Activated T-cell treated with anti-CD3 and anti-CD28 coated beads, Interleukin-2, amount 50 U/mL, for 24 hours (primary cell): ENCODE data around the gene BEGAIN.
A peak's percentile ranks its signal among the peaks of the same experiment; 100 is the strongest.

ENCODE experiments used
- DNase-seq: peaks from one replicate; pipeline ENCODE4 v3.0.0-alpha.2; 2020
- H3K27ac Mint-ChIP-seq: 2 replicates; pipeline ENCODE4 v1.8.0; 2020; ENCODE audit warnings: mild to moderate bottlenecking, mixed read lengths
- H3K27me3 Mint-ChIP-seq: 2 replicates; pipeline ENCODE4 v1.8.0; 2020; ENCODE audit warnings: mixed read lengths
- H3K36me3 Mint-ChIP-seq: 2 replicates; pipeline ENCODE4 v1.8.0; 2020; ENCODE audit warnings: low read depth, mixed read lengths
- H3K4me1 Mint-ChIP-seq: 2 replicates; pipeline ENCODE4 v1.8.0; 2020; ENCODE audit warnings: low read depth, mixed read lengths
- H3K4me3 Mint-ChIP-seq: 2 replicates; pipeline ENCODE4 v1.8.0; 2020; ENCODE audit warnings: mild to moderate bottlenecking, moderate library complexity, mixed read lengths
- H3K9me3 Mint-ChIP-seq: 2 replicates; pipeline ENCODE4 v1.8.0; 2020; ENCODE audit warnings: mixed read lengths

BEGAIN gene

DNA sequence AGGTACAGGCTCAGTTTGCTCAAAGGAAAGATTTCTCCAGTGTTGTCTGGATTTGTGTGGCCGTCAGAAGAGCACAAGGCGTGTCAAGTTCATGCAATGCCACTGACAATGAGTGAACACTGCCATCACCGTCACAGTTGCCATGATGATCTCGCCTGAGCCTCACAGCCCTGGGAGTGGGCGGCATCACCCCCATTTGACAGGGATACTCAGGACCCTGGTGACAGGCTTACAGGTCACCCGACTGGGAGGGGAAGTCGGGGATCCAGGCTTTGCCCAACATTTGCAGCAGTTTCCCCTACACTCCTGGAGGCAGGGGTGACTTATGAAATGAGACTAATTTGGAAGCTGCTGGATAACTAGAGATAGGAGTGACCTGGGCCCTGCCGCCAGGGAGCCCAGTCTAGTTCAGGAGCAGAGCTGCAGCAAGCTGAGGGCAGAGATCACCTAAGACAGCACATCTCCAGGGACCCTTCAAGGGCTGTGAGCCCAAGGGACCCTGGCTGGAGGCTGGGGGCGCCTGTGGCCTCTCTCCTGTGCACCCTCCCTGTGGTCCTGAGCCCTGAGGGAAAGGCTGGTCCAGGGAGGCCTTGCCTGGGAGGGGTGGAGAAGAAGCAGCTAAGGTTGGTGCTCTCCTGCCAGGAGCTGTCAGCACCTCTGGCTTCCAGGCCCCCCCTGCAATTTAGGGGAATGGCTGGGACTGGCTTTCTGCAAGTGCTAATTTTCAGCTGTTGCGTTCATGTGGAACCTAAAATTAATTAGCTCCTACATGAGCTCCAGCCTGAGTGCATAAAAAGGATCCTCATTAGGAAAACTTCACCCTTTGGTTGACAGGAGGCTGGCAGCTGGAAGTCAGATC lies 32.4 kb upstream of the BEGAIN start:
- H3K4me1 Mint-ChIP-seq = peaks cover 19% of the 10 kb centered on the region
- H3K9me3 Mint-ChIP-seq = no peaks in the 10 kb centered on the region
- peak; percentile 21 for DNase-seq
- no peak overlapping the region for H3K4me3 Mint-ChIP-seq
- no peak overlapping the region for H3K27ac Mint-ChIP-seq
- H3K36me3 Mint-ChIP-seq = no peaks in the 10 kb centered on the region
- peaks cover 6% of the 10 kb centered on the region for H3K27me3 Mint-ChIP-seq

DNA sequence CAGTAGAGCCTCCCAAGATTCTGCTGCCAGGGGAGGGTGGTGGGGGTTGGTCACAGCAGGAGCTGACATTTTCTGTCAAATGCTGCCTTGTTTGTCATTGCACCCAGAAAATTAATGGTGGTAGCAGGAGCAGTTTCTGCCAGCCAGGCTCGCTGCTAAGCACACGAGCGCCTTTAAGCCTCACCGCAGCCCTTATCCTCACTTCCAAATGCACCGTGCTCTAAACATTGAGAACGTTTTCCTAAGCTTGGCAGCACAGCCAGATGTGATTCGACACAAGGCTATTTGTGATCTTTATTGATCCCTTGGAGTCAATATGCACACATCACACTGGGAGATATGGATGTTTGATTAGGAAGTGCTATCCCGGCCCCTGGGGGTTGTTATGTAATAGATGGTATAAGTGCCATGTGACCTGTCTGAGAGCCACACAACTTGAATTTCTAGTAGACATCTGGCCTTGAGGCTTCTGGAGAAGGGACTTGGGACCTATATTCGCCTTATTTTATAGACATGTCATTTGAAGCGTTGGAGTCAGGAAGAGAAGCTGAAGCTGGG lies 31.6 kb upstream of the BEGAIN start:
- peak; percentile 13 for DNase-seq
- Mint-ChIP-seq H3K27ac (no peak overlapping the region), H3K36me3 (no peaks in the 10 kb centered on the region), H3K4me3 (no peak overlapping the region), H3K27me3 (peaks cover 2% of the 10 kb centered on the region), H3K9me3 (no peaks in the 10 kb centered on the region), H3K4me1 (peaks cover 19% of the 10 kb centered on the region)

DNA sequence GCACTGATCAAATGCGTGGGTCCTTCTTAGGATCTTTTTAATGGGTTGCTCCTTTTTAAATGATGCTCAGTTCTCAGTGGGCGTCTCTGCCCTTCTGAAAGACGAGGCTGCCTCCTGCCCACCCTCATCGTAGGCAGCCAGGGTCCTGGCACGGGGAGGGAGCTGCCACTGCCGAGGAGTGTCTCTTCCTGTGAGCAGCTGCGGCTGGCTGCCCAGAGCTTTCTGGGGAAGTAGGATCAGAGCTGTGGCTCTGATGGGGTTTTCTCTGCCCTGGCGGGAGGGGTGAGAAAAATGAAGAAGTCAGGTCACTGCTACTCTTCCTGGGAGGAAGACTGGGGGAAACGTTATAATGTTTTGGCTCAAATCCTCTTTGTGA lies 31.1 kb upstream of the BEGAIN start:
- H3K27me3 Mint-ChIP-seq = no peaks in the 10 kb centered on the region
- no peak overlapping the region for H3K27ac Mint-ChIP-seq
- DNase-seq = peak; percentile 25

DNA sequence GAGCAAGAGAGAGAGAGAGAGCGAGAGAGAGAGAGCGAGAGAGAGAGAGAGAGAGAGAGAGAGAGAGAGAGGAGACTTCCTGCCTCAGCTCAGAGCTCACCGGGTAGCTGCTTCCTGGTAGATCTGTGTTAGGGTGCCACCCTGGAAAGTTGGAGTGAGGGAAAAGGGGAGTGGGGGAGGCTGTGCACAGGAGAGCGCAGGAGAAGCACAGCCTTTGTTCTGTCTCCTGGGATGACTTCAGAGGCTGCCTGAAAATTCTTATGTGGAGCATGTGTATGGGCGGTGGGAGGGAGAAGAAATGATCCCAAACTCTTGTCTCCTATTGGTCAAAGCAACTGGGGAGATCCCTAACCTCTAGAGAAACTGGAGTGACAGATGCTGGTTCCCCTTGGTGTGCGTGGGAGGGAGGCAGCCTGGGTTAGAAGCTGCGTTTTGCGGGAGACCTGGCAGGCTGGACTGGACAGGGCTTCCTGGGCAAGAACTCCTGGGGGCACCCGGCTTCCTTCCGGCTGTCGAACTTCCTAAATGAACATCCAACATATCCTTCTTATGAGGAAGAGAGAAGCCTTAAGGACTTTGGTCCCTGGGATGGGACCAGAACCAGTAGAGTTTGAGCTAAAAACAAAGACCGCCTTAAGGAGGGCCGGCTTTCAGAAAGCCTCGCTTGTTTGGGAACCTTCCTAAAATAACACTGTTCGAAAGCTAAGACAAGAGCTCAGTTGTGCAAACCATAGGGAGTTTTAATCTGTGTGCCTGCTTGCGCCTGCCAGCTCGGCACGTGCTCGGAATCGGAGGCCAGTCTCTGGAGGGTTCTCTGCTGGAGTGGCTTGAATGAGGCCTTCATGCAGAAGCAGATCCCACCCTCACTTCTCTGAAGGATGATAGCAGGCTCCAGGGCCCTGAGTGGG lies 30.4 kb upstream of the BEGAIN start:
- no peaks in the 10 kb centered on the region for H3K9me3 Mint-ChIP-seq
- no peaks in the 10 kb centered on the region for H3K27me3 Mint-ChIP-seq
- no peak overlapping the region for H3K27ac Mint-ChIP-seq
- H3K36me3 Mint-ChIP-seq = no peaks in the 10 kb centered on the region
- peaks cover 19% of the 10 kb centered on the region for H3K4me1 Mint-ChIP-seq
- no peak overlapping the region for H3K4me3 Mint-ChIP-seq
- DNase-seq = peak; percentile 26

More for the DNA sequence above, 31.1 kb upstream of the BEGAIN start:
- H3K36me3 Mint-ChIP-seq = no peaks in the 10 kb centered on the region
- peaks cover 19% of the 10 kb centered on the region for H3K4me1 Mint-ChIP-seq
- no peak overlapping the region for H3K4me3 Mint-ChIP-seq
- H3K9me3 Mint-ChIP-seq = no peaks in the 10 kb centered on the region

DNA sequence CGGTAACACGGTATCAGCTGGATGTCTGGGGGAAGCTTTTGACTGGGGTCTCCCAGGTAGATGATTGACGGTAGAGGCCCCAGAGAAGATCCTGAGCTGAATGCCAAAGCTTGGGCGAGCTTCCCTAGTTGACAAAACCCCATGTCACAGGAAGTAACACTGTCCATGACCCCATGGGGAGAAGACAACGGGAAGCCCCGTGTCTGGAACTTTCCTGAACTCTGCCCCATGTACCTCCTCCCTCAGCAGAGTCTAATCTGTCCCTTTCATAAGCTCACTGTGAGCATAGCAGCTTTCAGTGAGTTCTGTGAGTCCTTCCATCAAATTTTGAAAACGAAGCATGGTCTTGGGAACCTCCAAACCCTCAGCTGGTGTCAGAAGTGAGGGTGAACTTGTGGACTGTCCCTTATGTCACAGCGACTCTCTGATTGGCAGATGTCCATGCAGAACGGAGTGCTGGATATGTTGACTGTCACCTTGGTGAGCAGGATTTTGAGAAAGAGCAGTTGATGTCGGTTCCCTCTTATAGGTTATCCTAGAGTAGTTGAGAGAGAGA lies 29.7 kb upstream of the BEGAIN start:
- H3K9me3 Mint-ChIP-seq = no peaks in the 10 kb centered on the region
- DNase-seq = peak; percentile 17
- no peaks in the 10 kb centered on the region for H3K27me3 Mint-ChIP-seq
- H3K27ac Mint-ChIP-seq = no peak overlapping the region
- no peaks in the 10 kb centered on the region for H3K36me3 Mint-ChIP-seq
- H3K4me3 Mint-ChIP-seq = no peak overlapping the region
- H3K4me1 Mint-ChIP-seq = peaks cover 19% of the 10 kb centered on the region

DNA sequence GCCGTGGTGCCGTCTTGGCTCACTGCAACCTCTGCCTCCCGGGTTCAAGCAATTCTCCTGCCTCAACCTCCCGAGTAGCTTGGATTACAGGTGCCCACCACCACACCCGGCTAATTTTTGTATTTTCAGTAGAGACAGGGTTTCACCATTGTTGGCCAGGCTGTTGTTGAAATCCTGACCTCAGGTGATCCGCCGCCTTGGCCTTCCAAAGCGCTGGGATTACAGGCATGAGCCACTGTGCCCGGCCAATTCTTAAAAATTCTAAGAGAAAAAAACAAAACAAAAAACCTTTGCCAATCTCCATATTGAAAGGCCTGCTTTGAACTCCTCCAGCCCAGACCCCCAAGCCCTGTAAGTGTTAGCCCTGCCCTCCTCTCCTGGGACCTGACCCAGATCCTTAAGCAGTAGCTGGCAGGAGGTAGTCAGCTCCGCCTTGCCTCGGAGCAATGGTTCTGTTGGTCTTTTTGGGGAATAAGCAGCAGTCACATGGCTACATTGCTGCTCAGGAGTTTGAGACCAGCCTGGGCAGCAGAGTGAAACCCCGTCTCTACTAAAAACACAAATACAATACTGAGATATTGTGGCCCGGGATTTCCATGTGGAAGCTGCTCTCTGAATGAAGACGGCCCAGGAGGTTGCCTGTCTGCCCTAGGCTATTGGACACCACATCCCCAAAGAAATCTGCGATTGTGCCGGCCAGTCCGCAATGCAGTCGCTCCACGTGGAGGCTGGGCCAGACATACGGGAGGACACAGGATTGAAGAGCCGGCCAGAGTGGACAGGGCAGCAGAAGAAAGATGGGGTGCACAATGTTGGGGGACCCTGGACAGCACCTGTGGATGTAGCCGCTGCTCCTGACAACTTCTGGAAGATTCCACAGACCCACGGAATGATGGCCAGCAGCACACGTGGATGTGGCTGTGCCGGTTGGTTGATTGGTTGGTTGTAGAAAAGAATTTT lies 28.8 kb upstream of the BEGAIN start:
- Mint-ChIP-seq H3K27ac (no peak overlapping the region), H3K27me3 (no peaks in the 10 kb centered on the region), H3K4me3 (no peak overlapping the region), H3K9me3 (no peaks in the 10 kb centered on the region), H3K36me3 (no peaks in the 10 kb centered on the region), H3K4me1 (peaks cover 19% of the 10 kb centered on the region)
- DNase-seq = peak; percentile 11

DNA sequence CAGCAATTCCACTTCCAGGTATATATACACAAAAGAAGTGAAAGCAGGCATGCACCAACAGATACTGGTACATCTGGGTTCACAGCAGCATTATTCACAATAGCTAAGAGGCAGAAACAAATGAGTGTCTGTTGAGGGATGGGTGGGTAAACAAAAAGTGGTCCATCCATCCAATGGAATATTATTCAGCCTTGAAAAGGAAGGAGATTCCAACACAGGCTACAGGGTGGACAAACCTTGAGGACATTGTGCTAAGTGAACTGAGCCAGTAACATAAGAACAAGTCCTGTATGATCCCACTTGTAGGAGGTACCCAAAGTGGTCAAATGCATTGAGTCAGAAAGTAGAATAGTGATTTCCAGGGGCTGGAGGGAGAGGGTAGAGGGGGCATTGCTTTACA lies 27.6 kb upstream of the BEGAIN start:
- no peak for DNase-seq
- H3K27ac Mint-ChIP-seq = no peak overlapping the region
- no peak overlapping the region for H3K4me3 Mint-ChIP-seq
- no peaks in the 10 kb centered on the region for H3K9me3 Mint-ChIP-seq
- H3K27me3 Mint-ChIP-seq = no peaks in the 10 kb centered on the region
- H3K4me1 Mint-ChIP-seq = peaks cover 19% of the 10 kb centered on the region
- H3K36me3 Mint-ChIP-seq = no peaks in the 10 kb centered on the region

DNA sequence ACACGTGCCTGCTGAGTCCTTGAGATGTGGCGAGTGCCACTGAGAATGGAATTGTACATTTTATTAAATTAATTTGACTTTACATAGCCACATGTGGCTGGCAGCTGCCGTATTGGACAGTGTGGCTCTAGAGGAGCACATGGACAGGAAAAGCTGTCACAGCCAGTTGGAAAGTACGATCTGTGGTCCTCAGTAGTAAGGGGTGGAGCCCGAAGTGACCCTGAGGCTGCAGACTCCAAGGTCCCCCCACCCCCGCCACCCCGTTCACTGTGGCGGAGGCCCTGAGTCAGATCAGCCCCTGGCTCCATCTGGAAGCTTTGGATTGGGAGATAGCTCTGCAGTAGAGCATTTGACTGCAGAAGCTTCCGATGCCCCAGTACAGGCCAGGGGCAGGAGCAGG lies 25.8 kb upstream of the BEGAIN start:
- Mint-ChIP-seq H3K36me3 (no peaks in the 10 kb centered on the region), H3K27ac (no peak overlapping the region), H3K4me3 (no peak overlapping the region), H3K9me3 (no peaks in the 10 kb centered on the region), H3K4me1 (peaks cover 12% of the 10 kb centered on the region), H3K27me3 (no peaks in the 10 kb centered on the region)
- no peak for DNase-seq

DNA sequence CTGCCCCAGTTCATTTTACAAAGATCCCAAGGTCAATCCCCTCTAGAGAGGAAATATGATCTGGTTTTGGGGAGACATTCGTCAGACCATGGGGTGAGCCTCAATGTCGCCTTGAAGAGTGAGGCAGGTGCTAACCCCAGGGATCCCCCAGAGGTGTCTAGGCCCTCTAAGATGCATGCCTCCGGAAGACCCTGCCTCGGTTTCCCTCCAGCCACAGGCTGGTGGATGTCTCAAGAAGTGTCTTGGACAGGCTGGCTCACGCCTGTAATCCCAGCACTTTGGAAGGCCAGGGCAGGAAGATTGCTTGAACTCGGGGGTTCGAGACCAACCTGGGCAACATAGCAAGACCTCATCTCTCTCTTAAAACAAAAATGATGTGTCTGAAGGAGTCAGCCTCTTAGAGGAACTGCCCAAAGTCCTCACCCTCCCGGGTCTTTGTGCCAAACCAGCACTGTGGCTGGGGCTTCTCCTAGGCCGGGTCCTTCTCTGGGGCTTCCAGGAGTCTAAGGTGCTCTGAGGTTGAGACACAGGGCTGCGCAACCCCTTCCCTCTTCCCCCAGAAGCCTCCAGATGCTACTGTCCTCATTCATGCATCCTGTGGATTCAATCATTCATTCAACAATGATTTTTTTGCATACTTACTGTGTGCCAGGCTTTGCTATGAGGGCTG lies 24.7 kb upstream of the BEGAIN start:
- H3K9me3 Mint-ChIP-seq = no peaks in the 10 kb centered on the region

DNA sequence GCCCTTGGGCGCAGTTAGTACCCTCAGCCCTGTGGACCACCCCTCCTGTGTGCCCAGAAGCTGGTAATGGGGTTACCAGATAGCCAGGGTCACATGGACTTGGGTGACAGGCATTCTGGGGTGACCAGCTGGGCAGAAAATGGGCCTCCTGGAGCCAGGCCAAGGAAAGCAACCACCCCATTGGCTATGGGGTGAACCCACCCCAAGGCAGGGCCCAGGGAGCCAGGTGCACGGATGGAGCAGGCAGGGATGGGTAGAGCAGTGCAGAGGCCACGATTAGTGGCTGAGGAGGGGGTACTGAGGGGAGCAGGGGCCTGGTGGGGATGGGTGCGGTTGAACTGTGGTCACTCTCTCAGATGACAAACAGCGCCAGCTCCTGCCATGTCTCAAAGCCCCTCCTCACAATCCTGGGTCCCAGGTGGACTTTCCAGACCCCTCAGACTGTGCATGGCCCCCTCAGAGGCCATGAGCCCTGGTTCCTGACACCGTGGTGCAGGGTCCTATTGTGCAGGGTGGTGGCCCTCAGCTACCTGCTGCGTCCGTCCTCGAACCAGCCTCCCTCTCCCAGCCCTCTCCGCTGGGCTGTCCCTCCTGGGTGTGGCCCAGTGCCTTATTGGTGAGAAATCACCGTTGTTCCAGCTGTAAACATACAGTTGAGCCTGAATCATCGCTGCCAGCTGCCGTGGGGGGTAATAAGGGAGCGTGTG lies 23.4 kb upstream of the BEGAIN start:
- no peaks in the 10 kb centered on the region for H3K9me3 Mint-ChIP-seq
- no peak overlapping the region for H3K27ac Mint-ChIP-seq
- no peaks in the 10 kb centered on the region for H3K27me3 Mint-ChIP-seq
- H3K4me1 Mint-ChIP-seq = no peaks in the 10 kb centered on the region
- no peak overlapping the region for H3K4me3 Mint-ChIP-seq
- peak; percentile 9 for DNase-seq
- no peaks in the 10 kb centered on the region for H3K36me3 Mint-ChIP-seq

More for the DNA sequence above, 24.7 kb upstream of the BEGAIN start:
- no peak overlapping the region for H3K4me3 Mint-ChIP-seq
- H3K27me3 Mint-ChIP-seq = no peaks in the 10 kb centered on the region
- H3K27ac Mint-ChIP-seq = no peak overlapping the region
- no peaks in the 10 kb centered on the region for H3K36me3 Mint-ChIP-seq
- DNase-seq = no peak
- H3K4me1 Mint-ChIP-seq = peaks cover 1% of the 10 kb centered on the region

DNA sequence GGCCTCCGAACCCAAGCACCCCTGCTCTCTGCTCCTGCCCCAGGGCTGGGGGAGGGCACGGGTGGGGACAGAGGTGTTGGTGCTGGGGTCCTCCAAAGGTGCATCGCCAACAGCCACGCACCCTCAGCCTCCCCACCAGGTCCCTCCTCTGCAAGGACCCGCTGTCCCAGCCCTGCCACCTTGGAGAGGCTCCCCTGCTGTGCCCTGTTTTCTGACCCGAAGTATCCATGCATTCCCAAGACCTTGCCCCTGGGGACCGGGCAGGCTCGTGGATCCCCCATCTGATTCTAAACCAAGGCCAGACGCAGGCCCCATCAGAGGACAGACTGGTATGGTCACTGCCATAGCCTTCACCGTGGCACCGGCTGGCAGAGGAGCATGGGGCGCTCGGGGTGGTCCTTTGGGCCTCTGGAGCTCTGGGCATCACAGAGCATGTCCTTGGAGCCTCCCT lies 22.7 kb upstream of the BEGAIN start:
- no peaks in the 10 kb centered on the region for H3K4me1 Mint-ChIP-seq
- H3K27ac Mint-ChIP-seq = no peak overlapping the region
- H3K4me3 Mint-ChIP-seq = no peak overlapping the region
- no peaks in the 10 kb centered on the region for H3K9me3 Mint-ChIP-seq
- DNase-seq = peak; percentile 11
- H3K27me3 Mint-ChIP-seq = no peaks in the 10 kb centered on the region
- H3K36me3 Mint-ChIP-seq = no peaks in the 10 kb centered on the region

DNA sequence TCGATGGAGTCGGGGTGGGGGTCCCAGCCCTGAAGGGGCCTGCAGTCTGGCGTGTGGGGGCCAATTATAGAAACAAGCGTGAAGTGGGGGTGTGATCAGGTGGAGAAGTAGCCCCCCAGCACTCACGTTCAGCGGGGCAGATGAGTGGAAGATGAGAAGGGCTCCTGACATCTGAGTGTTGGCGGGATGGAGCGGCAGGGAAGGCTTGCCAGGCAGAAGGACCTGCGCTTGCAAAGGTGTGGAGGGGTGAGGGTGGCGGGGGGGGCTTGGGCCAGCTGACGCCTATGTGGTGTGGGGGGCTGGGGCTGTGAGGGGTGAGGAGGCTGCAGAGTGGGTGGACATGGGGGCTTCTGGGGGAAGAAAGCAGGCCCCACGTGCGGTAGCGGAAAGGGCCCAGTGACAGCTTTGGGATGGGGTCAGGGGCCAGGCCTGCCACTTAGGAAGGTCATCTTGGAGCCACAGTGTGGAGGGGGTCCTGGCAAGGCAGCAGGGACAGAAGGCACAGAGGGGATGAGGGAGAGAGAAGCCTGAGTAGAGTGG lies 22.2 kb upstream of the BEGAIN start:
- Mint-ChIP-seq H3K4me3 (no peak overlapping the region), H3K27me3 (no peaks in the 10 kb centered on the region), H3K9me3 (no peaks in the 10 kb centered on the region), H3K27ac (no peak overlapping the region), H3K36me3 (no peaks in the 10 kb centered on the region), H3K4me1 (no peaks in the 10 kb centered on the region)
- peak; percentile 20 for DNase-seq
